NCI-H1105 (cell line): ENCODE data around the gene MYO1C.

ENCODE experiments used
- DNase-seq: peaks from one replicate; lab custom pipeline; 2025; lab: John Stamatoyannopoulos, UW

Gene MYO1C

DNA sequence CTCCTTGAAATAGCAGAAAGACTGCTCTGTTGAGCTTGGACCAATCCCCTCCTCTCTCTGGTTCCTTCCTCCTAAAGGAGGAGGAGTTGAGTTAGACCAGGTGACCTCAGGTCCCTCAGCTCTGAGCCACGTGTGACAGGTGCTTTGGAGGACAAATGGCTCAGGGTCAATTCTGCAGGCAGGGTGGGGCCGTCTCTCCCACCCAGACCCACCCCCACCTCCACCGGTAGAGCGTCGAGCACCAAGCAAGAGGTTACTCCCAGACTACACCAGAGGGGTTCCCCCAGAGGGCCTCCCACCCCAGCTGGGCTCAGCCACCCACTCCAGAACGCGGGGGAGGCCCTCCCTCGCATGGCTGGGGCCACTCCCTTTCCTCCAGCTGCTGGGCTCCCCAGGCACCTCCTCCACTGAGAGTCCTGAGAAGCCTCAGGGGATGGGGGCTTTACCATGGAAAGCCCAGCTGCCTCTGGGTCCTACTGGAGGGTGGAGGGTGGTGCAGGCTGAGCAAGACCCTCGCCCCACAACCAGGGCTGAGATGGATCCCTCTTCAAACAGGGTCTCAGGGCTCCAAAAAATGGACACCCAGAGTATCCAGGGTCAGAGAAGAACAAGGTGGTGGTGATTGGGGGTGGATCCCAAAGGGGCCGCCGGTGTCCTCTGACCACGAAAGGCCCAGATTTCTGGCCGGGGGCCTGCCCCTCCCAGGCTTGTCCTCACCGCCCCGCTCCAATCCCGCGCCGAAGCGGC lies 7.6 kb downstream of the MYO1C start:
- DNase-seq: peak; percentile 37

DNA sequence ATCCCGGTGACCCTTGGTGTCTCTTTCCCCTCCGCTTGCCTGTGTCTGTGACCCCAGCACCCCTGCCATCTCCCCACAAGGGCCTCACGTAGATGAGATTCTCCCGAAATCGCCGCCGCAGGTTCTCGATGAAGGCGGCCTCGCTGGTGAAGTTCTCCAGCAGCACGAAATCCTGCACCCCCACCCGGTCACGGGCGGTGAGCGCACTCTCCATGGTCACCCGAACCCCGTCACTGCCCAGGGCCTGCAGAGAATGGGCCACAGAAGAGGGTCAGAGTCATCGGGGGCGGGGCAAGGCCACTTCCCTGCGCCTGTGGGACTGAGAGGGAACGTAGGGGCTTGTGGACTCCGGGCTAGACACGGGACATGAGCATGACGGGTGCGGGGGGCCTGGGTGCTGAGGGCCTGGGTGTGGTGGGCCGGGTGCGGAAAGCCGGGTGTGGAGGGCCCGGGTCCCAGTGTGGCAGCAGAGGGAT lies 8.4 kb downstream of the MYO1C start:
- no peak for DNase-seq

DNA sequence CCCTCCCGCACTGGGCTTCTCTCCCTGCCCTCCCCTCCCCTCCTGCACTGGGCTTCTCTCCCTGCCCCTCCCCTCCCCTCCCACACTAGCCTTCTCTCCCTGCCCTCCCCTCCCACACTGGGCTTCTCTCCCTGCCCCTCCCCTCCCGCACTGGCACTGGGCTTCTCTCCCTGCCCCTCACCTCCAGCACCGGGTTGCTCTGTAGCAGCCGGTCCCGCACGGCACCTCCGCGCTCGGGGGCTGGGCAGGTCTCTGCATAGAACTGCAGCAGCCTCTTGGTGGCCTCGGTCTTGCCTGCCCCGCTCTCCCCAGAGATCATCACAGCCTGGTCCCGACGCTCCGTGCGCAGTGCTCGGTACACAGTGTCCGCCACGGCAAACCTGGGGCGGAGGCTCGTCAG lies 9.8 kb downstream of the MYO1C start:
- DNase-seq: no peak

DNA sequence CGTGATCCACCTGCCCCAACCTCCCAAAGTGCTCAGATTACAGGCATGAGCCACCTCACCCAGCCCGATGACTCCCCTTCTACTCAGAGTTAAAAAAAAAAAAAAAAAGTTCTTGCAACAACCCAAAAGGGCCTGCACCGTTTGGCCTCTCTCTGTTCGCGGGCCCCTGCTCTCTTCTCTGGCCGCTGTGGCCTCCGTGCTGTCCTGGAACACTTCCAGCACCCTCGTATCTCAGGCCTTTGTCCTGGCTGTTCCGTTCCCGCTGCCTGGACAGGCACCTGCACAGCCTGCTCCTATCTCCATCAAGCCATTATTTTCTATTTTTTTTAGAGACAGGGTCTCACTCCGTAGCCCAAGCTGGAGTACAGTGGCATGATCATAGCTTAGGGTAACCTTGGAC lies 10.8 kb downstream of the MYO1C start:
- no peak for DNase-seq

DNA sequence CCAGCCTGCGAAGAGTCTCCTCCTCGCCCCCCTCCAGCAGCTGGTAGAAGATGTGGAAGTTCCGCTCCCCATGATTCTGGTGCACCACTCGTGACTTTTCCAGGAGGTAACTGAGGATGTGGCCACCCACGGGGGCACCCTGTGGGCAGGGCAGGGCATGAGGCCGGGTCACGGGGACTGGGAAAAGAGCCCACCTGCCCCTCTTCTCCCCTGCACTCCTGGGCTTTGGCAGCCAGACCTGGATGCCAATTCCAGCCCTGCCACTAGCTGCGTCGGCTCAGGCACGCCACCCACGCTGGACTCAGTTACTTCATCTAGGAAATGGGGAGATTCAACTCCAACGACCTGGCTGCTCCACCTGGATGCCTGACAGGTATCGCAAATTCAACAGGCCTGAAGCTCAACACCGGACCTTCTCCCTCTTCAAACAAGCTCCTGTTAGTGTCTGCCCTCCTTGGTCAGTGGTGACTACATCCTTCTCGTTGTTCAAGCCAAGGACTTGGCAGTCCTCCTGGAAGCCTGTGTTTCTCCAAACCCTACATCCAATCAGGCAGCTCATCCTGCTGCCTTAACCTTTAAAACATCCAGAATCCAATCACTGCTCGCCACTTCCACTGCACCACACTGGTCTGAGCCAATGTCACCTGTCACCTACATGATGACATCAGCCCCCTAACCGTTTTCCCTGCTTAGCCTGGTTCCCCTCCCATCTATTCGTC lies 11.6 kb downstream of the MYO1C start:
- DNase-seq: no peak

DNA sequence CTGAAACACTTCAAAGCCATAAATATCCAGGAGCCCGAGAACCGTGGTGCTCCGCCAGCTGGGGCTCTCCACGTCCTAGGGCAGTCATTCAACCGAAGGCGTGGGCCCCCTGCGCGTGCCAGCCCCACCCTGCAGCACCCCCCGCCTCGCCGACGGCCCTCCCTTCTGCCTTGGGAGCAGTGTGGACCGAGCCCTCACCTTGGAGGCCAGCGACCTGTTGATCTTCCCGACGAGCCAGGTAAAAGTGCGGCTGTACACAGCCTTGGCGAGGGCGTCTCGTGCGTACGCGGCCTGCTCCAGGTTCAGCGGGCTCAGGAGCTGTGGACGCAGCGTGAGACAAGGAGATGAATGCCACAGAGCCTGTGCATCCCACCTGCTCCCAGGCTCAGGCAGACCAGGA lies 14.1 kb downstream of the MYO1C start:
- DNase-seq: no peak

DNA sequence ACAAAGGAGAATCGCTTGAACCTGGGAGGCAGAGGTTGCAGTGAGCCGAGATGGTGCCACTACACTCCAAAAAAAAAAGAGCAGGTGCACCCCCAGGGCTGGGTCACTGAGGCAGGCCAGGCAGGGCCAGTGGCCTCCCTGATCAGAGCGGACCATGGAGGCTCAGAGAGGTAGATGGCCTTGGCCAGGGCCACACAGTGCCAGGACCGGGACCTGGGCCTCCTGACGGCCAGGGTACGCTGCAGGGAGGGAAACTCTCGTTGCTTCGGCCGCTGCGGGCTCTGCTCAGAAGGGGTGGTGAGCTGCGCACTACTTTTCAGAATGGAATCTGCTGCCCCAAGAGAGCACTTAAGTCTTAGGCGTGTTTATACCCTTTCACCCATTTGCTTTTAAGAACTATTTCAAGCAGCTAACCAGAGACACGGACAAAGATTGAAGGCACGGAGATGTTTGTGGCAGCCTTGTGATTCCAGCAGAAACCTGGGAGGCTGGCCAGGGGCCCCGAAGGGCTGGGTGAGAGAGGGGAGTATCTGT lies 17.1 kb downstream of the MYO1C start:
- no peak for DNase-seq

DNA sequence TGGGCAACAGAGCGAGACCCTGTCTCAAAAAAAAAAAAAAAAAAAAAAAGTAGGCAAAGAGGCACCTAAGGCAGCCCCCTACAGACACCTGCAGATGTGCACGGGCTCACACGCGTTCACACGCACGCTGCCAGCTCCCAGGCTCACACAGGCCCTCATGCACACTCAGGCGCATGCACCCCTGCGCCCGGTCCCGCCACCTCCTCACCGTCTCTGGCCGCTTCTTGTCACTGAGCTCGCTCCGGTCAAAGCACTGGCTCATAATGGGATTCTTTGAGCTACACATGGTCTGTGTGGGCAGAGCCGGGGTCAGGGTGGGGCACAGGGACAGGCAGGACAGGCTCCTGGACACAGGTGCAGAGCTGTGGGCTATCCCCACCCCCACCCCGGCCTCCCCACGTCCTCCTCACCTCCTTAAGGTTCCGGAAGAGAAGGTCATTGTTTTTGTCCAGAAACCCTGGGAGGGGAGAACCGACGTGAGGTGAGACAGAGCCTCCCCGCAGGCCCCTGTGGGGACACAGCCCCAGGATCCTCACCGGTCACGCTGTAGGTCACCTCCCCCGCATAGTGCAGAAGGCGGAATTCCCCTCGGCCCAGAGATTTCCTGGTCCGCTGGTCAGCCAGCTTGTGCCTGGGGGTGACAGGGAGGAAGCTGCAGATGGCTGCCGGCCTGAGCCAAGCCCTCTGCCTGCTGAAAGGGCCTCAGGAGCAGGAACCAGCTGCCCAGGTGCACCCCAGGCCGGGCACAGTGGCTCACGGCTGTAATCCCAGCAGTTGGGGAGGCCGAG lies 17.9 kb downstream of the MYO1C start:
- no peak for DNase-seq

DNA sequence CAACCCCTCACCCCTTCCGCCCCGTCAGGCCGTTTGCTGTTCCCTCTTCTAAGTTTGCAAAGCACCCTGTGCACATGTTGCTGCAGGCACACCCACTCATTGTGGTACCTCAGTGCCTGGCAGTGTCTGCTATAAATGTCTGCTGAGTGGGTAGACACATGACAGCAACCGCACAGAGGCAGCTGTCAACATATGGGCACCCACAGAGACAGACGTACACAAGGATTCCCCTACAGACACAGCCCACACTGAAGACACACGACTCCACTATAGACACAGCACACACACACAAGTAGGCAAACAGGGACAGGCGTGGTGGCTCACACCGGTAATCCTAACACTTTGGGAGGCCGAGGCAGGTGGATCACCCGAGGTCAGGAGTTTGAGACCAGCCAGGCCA lies 18.6 kb downstream of the MYO1C start:
- no peak for DNase-seq

DNA sequence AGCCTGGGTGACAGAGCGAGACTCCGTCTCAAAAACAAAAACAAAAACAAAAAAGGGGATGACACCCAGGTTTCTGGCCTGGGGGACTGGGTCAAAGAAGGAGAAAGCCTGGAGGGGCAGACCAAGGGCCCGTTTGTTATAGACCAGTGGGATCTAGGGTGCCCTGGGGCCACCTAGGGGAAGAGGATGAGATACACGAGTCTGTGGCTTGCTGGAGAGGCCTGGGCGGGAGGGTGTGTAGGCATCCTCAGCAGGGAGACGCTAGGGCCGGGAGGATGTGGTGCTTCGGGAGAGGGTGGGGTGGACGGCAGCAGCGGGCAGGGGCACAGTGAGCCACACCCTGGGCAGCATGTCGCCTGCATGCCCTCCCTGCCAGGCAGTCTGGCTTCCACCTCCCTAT lies 19.3 kb downstream of the MYO1C start:
- DNase-seq: no peak

DNA sequence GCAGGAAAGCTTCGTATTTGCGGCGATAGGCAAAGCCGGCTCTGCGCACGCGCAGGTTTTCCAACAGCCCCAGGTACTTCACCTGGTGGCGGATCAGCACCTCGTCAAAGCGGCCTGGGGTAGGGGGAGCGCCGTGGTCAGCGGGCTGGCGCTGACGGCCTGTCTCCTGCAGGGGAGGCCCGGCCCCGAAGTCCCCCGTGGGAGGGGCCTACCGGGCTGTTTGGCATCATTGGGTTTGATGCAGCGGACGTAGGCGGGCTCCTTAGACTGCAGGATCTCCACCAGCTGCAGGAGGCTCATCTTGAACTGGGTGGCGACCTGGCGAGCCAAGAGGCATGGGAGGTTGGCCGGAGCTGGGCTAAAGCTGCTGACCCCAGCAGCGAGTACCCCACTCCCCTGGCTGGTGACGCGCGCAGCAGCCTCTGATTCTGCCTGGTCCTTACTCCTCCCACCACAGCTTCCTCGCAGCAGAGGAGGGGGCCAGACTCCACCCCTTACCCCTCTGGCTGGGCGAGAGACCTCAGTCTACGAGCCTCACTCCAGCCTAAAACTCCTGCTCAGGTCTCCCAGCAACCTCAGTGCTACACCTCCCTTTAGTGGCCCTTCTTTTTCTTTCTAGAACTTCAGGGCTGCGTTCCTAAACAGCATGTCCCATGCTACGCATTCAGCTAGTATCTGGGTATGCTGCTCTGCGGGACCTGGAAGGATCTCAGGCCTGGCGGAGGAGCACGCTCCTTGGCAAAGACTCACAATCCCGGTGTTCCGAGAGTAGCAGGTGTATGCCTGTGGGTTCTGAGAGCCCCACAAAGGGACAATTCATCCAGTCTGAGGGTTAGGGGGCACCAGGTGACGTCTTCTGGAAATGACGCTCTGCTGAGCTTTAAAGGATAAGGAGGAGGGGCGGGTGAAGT lies 20.3 kb downstream of the MYO1C start:
- DNase-seq: no peak

DNA sequence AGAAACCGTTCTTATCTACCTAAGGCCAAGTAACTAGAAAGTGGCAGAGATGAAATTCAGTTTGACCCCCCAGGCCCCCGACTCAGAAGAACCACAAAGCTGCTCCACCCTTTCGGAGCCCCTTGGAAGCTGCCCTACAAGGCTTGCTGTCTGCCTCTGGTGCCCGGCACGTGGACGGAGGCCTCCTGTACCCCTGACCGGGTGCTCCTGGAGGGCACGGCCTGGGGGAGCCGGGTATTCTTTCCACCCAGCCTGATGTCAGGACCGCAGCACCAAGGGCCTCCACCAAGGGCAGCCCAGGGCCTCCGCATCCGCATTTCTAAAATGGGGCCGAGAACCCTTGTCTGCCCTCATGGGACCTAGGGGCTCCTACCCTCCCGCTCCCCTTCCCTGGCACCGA lies 21.0 kb downstream of the MYO1C start:
- no peak for DNase-seq

DNA sequence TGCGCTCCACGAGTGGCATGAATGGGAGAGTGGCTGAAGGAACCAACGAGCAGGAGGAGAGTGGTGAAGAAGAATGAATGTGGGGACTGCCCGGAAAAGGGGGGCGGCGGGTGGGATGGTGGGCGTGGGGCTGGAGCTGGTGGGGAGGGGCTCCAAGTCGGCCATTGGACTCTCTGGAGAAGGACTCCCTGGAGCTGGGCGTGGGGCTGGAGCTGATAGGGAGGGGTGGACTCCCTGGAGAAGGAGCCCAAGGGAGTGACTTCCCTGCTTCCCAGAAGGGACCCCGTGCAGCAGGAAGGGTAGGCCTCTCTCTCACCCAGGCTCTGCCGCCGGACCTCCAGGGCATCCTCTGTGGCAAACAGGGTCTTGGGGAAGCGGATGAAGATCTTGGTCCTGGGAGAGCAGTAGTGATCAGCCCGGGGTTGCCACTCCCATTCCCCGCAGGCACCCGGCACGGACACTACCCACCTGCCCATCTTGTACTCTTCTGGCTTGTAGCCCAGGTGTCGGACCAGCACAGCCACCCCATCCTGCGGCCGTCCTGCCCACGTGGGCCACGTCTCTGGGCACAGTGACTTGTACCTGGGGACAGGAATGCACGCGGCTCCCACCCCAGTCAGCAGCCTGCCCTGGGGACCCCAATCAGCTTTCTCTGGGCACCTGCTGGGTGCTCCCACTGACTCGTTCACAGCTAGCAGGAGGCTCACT lies 21.6 kb downstream of the MYO1C start:
- DNase-seq: no peak

DNA sequence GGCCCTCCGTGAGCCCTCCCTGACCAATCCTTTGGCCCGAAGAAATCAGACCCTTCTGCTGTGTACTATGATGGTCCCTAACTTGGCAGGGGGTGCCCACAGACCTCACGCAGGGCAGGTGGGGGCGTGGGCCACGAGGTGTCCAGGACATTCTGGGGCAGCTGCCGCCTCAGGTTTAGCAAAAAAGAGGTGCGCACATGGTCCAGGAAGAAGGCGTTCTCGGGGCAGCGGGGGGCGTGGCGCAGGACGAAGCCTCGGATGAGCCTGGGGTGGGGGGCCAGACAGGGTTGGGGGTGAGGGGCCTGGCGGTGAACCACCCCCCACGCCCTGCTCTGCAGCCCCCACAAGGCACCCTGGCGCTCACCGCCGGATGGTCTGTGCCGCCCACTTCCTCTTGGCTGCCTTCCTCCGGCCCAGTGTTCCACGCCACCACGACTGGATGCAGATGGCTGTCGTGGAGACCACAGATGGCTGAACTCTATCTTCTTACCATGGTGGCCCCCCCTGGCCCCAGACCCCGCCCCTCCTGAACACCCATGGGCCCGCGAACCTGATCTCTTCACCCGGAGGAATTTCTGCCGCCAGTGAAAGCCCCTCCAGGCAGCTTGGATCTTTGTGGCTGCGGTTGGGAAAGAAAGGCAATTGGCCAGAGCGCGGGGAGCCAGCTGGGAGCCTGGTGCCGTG lies 22.3 kb downstream of the MYO1C start:
- DNase-seq: no peak

DNA sequence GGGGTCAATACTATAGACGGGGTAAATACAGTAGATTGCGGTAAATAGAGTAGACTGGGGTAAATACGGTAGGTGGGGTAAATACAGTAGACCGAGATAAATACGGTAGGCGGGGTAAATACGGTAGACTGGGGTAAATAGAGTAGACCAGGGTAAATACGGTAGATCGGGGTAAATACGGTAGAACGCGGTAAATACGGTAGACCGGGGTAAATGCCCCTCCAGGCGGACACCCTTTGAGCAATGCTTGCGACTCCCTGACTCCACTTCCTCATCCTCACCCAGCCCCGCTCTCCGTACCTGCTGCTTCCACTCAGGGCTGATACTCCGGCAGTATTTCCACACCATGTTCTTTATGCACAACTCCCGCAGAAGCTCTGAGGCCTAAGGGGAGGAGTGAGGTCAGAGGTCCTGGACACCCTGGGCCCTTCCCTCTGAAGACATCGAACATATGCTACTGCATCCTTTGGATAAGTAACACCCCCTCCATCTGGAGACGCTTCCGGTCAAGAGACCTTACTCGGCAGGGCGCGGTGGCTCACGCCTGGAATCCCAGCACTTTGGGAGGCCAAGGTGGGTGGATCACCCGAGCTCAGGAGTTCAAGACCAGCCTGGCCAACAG lies 23.1 kb downstream of the MYO1C start:
- DNase-seq: no peak

DNA sequence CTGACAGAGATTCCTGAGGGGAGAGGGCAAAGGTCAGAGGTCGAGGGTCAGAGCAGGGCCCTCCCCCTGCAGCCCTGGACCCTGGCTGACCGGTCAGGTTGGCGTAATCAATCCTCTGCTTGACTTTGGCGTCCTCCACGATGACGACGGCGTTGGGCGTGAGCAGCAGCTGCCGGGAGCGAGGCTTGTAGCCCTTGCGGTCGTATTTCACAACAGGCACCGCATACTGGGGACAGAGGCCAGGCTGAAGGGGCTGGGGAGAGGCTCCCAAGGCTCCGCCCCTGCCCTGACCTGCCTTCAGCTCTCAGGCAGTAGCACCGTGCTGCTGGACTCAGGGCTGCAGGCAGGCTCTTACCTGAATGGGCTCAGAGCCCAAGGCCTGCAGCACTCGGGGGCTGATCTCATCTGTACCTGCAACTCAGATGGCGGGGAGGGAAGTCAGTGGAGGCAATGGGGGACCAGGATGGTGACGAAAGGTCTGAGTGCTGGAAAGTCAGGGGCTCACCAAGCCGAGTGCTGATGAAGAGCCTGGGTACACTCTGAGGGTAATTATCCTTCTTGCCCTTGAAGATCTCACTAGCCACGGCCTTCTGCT lies 24.5 kb downstream of the MYO1C start:
- DNase-seq: no peak

DNA sequence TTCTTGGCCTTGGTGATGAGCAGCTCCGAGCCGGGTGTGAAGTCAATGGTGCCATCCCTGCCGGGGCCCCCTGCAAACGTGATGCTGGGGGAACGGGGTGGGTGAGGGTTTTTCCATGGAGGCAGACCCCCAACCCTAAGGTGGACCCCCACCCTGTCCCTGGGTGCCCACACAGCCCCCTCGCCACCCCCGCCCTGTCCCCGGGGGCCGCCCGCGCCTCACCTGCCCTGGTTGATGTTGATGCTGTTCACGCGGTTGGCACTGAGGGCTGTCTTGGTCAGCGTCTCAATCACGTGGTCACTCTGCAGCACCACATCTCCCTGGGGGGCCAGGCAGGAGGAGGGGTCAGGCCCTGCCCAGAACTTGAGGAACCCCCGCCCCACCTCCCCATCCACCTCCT lies 25.2 kb downstream of the MYO1C start:
- DNase-seq: no peak

DNA sequence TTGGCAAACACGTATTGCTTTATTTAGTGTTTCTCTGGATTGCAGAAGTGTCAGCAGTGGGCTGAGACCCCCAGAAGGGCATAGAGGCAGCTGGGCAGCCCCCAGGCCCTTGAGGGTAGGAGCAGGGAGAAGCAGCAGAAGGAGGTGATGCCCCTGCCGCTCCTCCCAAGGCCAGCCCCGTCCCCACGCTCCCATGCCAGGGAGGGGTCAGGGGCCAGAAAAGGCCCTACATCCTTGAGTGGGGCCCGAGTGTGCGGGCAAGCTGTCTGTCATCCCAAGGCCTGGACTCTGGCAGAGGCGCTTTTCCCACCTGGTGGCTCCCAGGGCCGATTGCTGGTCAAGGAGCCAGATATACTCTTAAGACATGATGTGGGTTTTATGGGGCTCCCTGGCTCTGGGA lies 28.3 kb downstream of the MYO1C start:
- no peak for DNase-seq
